Activated CD8-positive, alpha-beta T cell treated with anti-CD3 and anti-CD28 coated beads for 36 hours (primary cell): ENCODE results near the gene SLC22A6. TPM values are rescaled to one million over a fixed set of nuclear protein-coding genes. Genes with fewer than 3 reads are reported as not detected.

Source experiments
- ATAC-seq: fragments of 200-7000 bp; cut with Tn5 transposase; one replicate; pipeline ENCODE4 v1.10.0; 2021; ENCODE audit warnings: mild to moderate bottlenecking, moderate library complexity
- CTCF ChIA-PET: fragments of 350-600 bp; sonication (Branson Sonifier 250); formaldehyde crosslinking; loops from one replicate; lab custom pipeline; 2021; ENCODE audit warnings: antibody characterized with exemption; lab: Charles Lee
- POLR2A ChIA-PET: fragments of 350-600 bp; sonication (Branson Sonifier 250); formaldehyde crosslinking; loops from one replicate; lab custom pipeline; 2021; ENCODE audit warnings: antibody characterized with exemption; lab: Charles Lee
- DNase-seq: peaks from one replicate; pipeline ENCODE4 v3.0.0-alpha.2; 2020
- H3K27ac Mint-ChIP-seq: one replicate; pipeline ENCODE4 v1.8.0; 2021; ENCODE audit warnings: mild to moderate bottlenecking, mixed read lengths
- H3K27me3 Mint-ChIP-seq: one replicate; pipeline ENCODE4 v1.8.0; 2021; ENCODE audit warnings: mixed read lengths
- H3K36me3 Mint-ChIP-seq: one replicate; pipeline ENCODE4 v1.8.0; 2021; ENCODE audit warnings: low read depth, mixed read lengths
- H3K4me1 Mint-ChIP-seq: one replicate; pipeline ENCODE4 v1.8.0; 2021; ENCODE audit warnings: low read depth, mixed read lengths
- H3K4me3 Mint-ChIP-seq: one replicate; pipeline ENCODE4 v1.8.0; 2021; ENCODE audit warnings: mild to moderate bottlenecking, moderate library complexity, mixed read lengths
- H3K9me3 Mint-ChIP-seq: one replicate; pipeline ENCODE4 v1.8.0; 2021; ENCODE audit warnings: mixed read lengths
- intact Hi-C: fragments of 100-400 bp; cut with micrococcal nuclease; formaldehyde crosslinking; loops from one replicate; pipeline ENCODE4 v1.10.0; 2022
- total RNA-seq, 2 experiments: library from RNA; stranded (reverse); gene quantifications; one replicate each; pipeline ENCODE4 v1.2.3, GENCODE V29; 2021
- TF ChIP-seq, protein P1 (sequence below): fragments of 200-600 bp; IDR thresholded peaks from one replicate; pipeline ENCODE4 v1.8.0; 2022; ENCODE audit warnings: antibody characterized with exemption, mild to moderate bottlenecking

The SLC22A6 gene
- not detected for total RNA-seq

GRCh38 chr11:62984451-62984991 lies at the start of gene SLC22A6:
Gene SLC22A6, minus strand, starts transcription at chr11:62984967. Its CDS starts 277 bp downstream, at chr11:62984690.
- H3K4me1 Mint-ChIP-seq: no peaks in the 10 kb centered on the region
- CTCF ChIA-PET: no interaction called here
- no peak within 1 kb of the TSS for H3K27ac Mint-ChIP-seq
- POLR2A ChIA-PET: no interaction called here
- intact Hi-C loops: no loop called here
- TF ChIP-seq, protein P1, sequence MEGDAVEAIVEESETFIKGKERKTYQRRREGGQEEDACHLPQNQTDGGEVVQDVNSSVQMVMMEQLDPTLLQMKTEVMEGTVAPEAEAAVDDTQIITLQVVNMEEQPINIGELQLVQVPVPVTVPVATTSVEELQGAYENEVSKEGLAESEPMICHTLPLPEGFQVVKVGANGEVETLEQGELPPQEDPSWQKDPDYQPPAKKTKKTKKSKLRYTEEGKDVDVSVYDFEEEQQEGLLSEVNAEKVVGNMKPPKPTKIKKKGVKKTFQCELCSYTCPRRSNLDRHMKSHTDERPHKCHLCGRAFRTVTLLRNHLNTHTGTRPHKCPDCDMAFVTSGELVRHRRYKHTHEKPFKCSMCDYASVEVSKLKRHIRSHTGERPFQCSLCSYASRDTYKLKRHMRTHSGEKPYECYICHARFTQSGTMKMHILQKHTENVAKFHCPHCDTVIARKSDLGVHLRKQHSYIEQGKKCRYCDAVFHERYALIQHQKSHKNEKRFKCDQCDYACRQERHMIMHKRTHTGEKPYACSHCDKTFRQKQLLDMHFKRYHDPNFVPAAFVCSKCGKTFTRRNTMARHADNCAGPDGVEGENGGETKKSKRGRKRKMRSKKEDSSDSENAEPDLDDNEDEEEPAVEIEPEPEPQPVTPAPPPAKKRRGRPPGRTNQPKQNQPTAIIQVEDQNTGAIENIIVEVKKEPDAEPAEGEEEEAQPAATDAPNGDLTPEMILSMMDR: no peak
- no peaks in the 10 kb centered on the region for H3K36me3 Mint-ChIP-seq
- peaks cover 8% of the 10 kb centered on the region for H3K27me3 Mint-ChIP-seq
- H3K9me3 Mint-ChIP-seq: no peaks in the 10 kb centered on the region
- ATAC-seq (no peak), DNase-seq (no peak)
- no peak within 1 kb of the TSS for H3K4me3 Mint-ChIP-seq

DNA sequence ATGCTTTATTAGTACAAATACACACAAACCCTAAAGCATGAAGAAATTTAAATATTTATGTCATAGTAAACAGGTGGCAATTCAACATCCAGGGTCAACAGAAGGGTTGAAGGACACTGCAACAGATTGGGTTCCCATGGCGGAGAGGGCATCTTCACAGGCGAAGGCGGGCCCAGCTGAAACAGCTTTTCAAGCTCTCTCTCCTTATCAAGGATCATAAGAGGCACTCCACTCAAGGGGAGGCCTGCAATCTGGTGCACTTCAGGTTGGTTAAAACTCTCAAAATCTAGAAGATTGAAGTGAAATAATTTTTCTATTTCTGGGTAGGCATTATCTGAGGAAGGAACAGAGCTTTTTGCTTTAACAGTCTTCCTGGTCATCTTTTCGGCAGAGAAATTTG lies 47.7 kb upstream of the SLC22A6 start:
- ChIA-PET POLR2A (interaction anchor here (1.4 kb wide), 1 partner anchor 127 kb away, joined by 3 read pairs; no protein-coding TSS in a partner anchor), CTCF (interaction anchor here (1.3 to 5.9 kb wide), 3 partner anchors 9 to 126 kb away, joined by 3 to 43 read pairs (median 31); no protein-coding TSS in a partner anchor)
- TF ChIP-seq, protein P1: no peak
- H3K9me3 Mint-ChIP-seq: no peaks in the 10 kb centered on the region
- no peaks in the 10 kb centered on the region for H3K4me1 Mint-ChIP-seq
- no peak overlapping the region for H3K4me3 Mint-ChIP-seq
- DNase-seq (no peak), ATAC-seq (no peak)
- H3K27me3 Mint-ChIP-seq: peaks cover 12% of the 10 kb centered on the region
- intact Hi-C loops: loop anchor here (5.0 kb wide), 1 partner anchor 180 kb away; no protein-coding TSS in a partner anchor
- no peak overlapping the region for H3K27ac Mint-ChIP-seq
- no peaks in the 10 kb centered on the region for H3K36me3 Mint-ChIP-seq

- POLR2A ChIA-PET: interaction anchor here (1.8 to 2.6 kb wide), 2 partner anchors 118 to 121 kb away, joined by 4 to 8 read pairs; no protein-coding TSS in a partner anchor
- peak; percentile 92 for DNase-seq
- TF ChIP-seq, protein P1: peak; percentile 100
- H3K27ac Mint-ChIP-seq: no peak overlapping the region
- no peaks in the 10 kb centered on the region for H3K36me3 Mint-ChIP-seq
- CTCF ChIA-PET: interaction anchor here (0.6 to 8.7 kb wide), 32 partner anchors 9 to 1051 kb away, joined by 3 to 411 read pairs (median 4); no protein-coding TSS in a partner anchor
- peaks cover 2% of the 10 kb centered on the region for H3K4me1 Mint-ChIP-seq
- H3K27me3 Mint-ChIP-seq: peaks cover 12% of the 10 kb centered on the region
- peak; percentile 96 for ATAC-seq
- intact Hi-C loops: loop anchor here (1.0 kb wide), 1 partner anchor 118 kb away; no protein-coding TSS in a partner anchor
- H3K9me3 Mint-ChIP-seq: no peaks in the 10 kb centered on the region
- H3K4me3 Mint-ChIP-seq: no peak overlapping the region
Observed at GRCh38 chr11:63023841-63024648, 39.3 kb upstream of the SLC22A6 start.

GRCh38 chr11:63023222-63023814 lies 38.6 kb upstream of the SLC22A6 start:
- peaks cover 12% of the 10 kb centered on the region for H3K27me3 Mint-ChIP-seq
- DNase-seq: no peak
- intact Hi-C loops: no loop called here
- ChIA-PET CTCF (interaction anchor here (0.6 to 8.7 kb wide), 32 partner anchors 9 to 1050 kb away, joined by 3 to 411 read pairs (median 4); no protein-coding TSS in a partner anchor), POLR2A (interaction anchor here (1.5 to 2.6 kb wide), 3 partner anchors 117 to 120 kb away, joined by 3 to 8 read pairs (median 4); no protein-coding TSS in a partner anchor)
- H3K4me3 Mint-ChIP-seq: no peak overlapping the region
- H3K27ac Mint-ChIP-seq: no peak overlapping the region
- no peaks in the 10 kb centered on the region for H3K9me3 Mint-ChIP-seq
- no peak for ATAC-seq
- TF ChIP-seq, protein P1: no peak
- H3K4me1 Mint-ChIP-seq: peaks cover 2% of the 10 kb centered on the region
- H3K36me3 Mint-ChIP-seq: no peaks in the 10 kb centered on the region
